DOHH2 (cell line): Measurements from ENCODE around the gene TLR9.

Experiments
- H3F3A ChIP-seq: fragments of 200-600 bp; sonication (generic), shearing (Covaris generic); 2 replicates; pipeline ENCODE4 v1.6.0; 2016; ENCODE audit warnings: antibody characterized with exemption, mild to moderate bottlenecking; ENCODE audit not compliant: control insufficient read depth, insufficient read depth
- H3K27ac ChIP-seq: fragments of 200-600 bp; sonication (generic); 2 replicates; pipeline ENCODE4 v1.5.1; 2014; ENCODE audit warnings: low read depth, mild to moderate bottlenecking, low read length, moderate library complexity
- H3K27me3 ChIP-seq: fragments of 200-600 bp; sonication (generic); 2 replicates; pipeline ENCODE4 v1.6.1; 2014; ENCODE audit warnings: mild to moderate bottlenecking, low read length, mixed read lengths; ENCODE audit not compliant: control insufficient read depth
- H3K36me3 ChIP-seq: fragments of 200-600 bp; sonication (generic); 2 replicates; pipeline ENCODE4 v1.6.1; 2014; ENCODE audit warnings: mild to moderate bottlenecking, low read length, moderate library complexity, mixed read lengths; ENCODE audit not compliant: control insufficient read depth
- H3K4me1 ChIP-seq: fragments of 200-600 bp; sonication (generic); 2 replicates; pipeline ENCODE4 v1.6.1; 2014; ENCODE audit warnings: mild to moderate bottlenecking, low read length, mixed read lengths; ENCODE audit not compliant: control insufficient read depth
- H3K4me2 ChIP-seq: fragments of 200-600 bp; sonication (generic); 2 replicates; pipeline ENCODE4 v1.6.0; 2014; ENCODE audit warnings: mild to moderate bottlenecking, low read length, moderate library complexity
- H3K4me3 ChIP-seq: fragments of 200-600 bp; sonication (generic); 2 replicates; pipeline ENCODE4 v1.5.1; 2014; ENCODE audit warnings: mild to moderate bottlenecking, low read length, mixed read lengths
- H3K79me2 ChIP-seq: fragments of 200-600 bp; sonication (generic); 2 replicates; pipeline ENCODE4 v1.6.1; 2014; ENCODE audit warnings: mild to moderate bottlenecking, low read length, mixed read lengths; ENCODE audit not compliant: control insufficient read depth
- H3K9me2 ChIP-seq: fragments of 200-600 bp; sonication (generic); replicated peaks from 2 replicates; pipeline ENCODE4 v1.6.1; 2014; ENCODE audit warnings: mild to moderate bottlenecking, low read length, mixed read lengths; ENCODE audit not compliant: control insufficient read depth
- H3K9me3 ChIP-seq: fragments of 200-600 bp; sonication (generic); 2 replicates; pipeline ENCODE4 v1.6.1; 2014; ENCODE audit warnings: antibody characterized with exemption, low read length, mixed read lengths; ENCODE audit not compliant: control insufficient read depth, insufficient read depth
- H4K20me1 ChIP-seq: fragments of 200-600 bp; sonication (generic); 2 replicates; pipeline ENCODE4 v1.6.0; 2014; ENCODE audit warnings: low read depth, mild to moderate bottlenecking, antibody characterized with exemption, low read length, moderate library complexity; ENCODE audit not compliant: control insufficient read depth, insufficient read depth
- CTCF ChIP-seq: fragments of 200-600 bp; sonication (generic); IDR thresholded peaks from one replicate; pipeline ENCODE4 v1.5.1; 2014; ENCODE audit warnings: antibody characterized with exemption, mild to moderate bottlenecking, low read depth, low read length; ENCODE audit not compliant: poor library complexity, severe bottlenecking
- EZH2phosphoT487 ChIP-seq: fragments of 200-600 bp; sonication (generic); IDR thresholded peaks from 2 replicates; pipeline ENCODE4 v1.6.1; 2017; ENCODE audit warnings: borderline replicate concordance, mild to moderate bottlenecking, antibody characterized with exemption, low read length, moderate library complexity, mixed read lengths

Gene TLR9

GRCh38 chr3:52230461-52230860 lies 5.0 kb upstream of the TLR9 start:
- Histone ChIP-seq H3K4me2 (no peak overlapping the region), H3F3A (peaks cover 16% of the 10 kb centered on the region), H3K9me3 (no peaks in the 10 kb centered on the region), H4K20me1 (no peaks in the 10 kb centered on the region), H3K4me1 (peaks cover 30% of the 10 kb centered on the region), H3K4me3 (no peak overlapping the region), H3K27me3 (no peaks in the 10 kb centered on the region), H3K36me3 (peaks cover 56% of the 10 kb centered on the region), H3K79me2 (peaks cover 1% of the 10 kb centered on the region), H3K27ac (no peak overlapping the region), H3K9me2 (no peaks in the 10 kb centered on the region)
- TF ChIP-seq CTCF (no peak), EZH2phosphoT487 (no peak)

DNA sequence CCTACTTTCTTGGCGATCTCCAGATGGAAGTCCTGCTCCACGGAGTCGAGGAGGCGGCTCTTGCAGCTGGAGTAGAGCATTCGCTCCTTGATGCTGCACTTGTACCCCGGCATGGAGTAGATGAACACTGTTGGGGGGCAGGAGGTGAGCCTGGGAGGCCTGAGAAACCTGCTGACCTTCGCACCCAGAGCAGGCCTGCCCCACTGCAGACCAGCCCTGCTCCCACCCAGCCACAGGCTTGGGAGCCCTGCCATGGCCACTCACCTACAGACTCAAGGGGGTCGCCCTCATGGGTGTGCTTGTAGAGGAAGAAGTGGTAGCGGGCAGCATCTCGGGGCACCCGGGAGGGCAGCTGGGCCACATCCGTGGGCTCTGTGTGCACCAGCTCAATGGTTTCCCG lies 4.2 kb upstream of the TLR9 start:
- Histone ChIP-seq H3F3A (peaks cover 16% of the 10 kb centered on the region), H3K4me3 (no peak overlapping the region), H3K27me3 (no peaks in the 10 kb centered on the region), H3K79me2 (peaks cover 8% of the 10 kb centered on the region), H4K20me1 (no peaks in the 10 kb centered on the region), H3K36me3 (peaks cover 57% of the 10 kb centered on the region), H3K9me3 (no peaks in the 10 kb centered on the region), H3K9me2 (no peaks in the 10 kb centered on the region), H3K4me1 (peaks cover 33% of the 10 kb centered on the region), H3K27ac (no peak overlapping the region), H3K4me2 (no peak overlapping the region)
- no peak for TF ChIP-seq EZH2phosphoT487
- no peak for TF ChIP-seq CTCF

DNA sequence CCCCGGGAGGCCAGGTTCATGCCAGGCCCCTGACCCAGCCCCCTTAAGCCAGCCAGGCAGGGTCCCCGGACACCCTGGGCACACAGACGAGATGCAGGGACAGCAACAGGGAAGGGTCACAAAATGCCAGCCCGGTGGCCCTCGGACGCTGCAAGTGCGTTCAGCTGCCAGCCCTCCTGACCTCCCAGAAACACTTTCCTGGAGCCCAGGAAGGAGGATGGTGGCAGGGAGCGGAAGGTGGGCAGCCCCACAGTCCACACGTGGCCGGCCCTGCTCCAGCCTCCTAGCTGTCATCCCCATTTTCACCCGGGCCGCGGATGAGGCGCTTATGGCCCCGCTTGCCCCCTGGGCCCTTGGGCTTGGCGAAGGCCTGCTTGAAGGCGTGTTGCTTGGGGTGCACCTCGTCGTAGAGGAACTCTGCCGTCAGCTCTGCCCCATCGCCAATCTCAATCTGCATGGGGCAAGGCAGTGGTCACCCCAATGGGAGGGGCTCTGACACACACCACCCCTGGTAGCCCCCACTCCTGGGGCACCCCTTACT lies 3.4 kb upstream of the TLR9 start:
- Histone ChIP-seq H3K4me2 (no peak overlapping the region), H3K9me3 (no peaks in the 10 kb centered on the region), H3K4me1 (peaks cover 41% of the 10 kb centered on the region), H3K79me2 (peaks cover 16% of the 10 kb centered on the region), H4K20me1 (peaks cover 4% of the 10 kb centered on the region; the same call in 1 of the 2 replicates), H3K27me3 (no peaks in the 10 kb centered on the region), H3K27ac (no peak overlapping the region), H3K36me3 (peaks cover 58% of the 10 kb centered on the region), H3K4me3 (no peak overlapping the region), H3F3A (peaks cover 16% of the 10 kb centered on the region), H3K9me2 (no peaks in the 10 kb centered on the region)
- TF ChIP-seq CTCF (no peak), EZH2phosphoT487 (no peak)
